ENCODE data around the gene MATN3.

GRCh38 chr2:20015482-20016083, 3.1 kb upstream of the MATN3 start:
- TF ChIP-seq MYBL2 (IDR thresholded peaks at IDR 0.05; ENCODE audit: low read depth): no peak
- no peak for TF ChIP-seq MYBL2 (CRISPR knock-in tag; IDR thresholded peaks at IDR 0.05; ENCODE audit: borderline replicate concordance)
- no peak for TF ChIP-seq JUND (IDR thresholded peaks at IDR 0.05; ENCODE audit: borderline replicate concordance, low read depth, low read length)
- TF ChIP-seq JUND (tag; IDR thresholded peaks at IDR 0.05; ENCODE audit: borderline replicate concordance, low read depth, low read length): no peak

Data from K562 (cell line).